GM18526 (cell line): ENCODE data around the gene C12orf50.
A peak's percentile ranks its signal among the peaks of the same experiment; 100 is the strongest.

ENCODE experiments used
- POLR2A ChIP-seq: IDR thresholded peaks from 3 replicates; pipeline ENCODE4 v1.6.1; 2011; ENCODE audit not compliant: insufficient read length; ENCODE audit errors: extremely low read depth

Gene C12orf50

GRCh38 chr12:88029093-88029665 is at the start of gene C12orf50:
Gene C12orf50 (minus strand): TSS chr12:88029401. CDS start chr12:88026962, 2,439 bp downstream.
- no peak for TF ChIP-seq POLR2A

- no peak for TF ChIP-seq POLR2A
Observed at GRCh38 chr12:88067301-88067700, 38.1 kb upstream of the C12orf50 start.

- no peak for TF ChIP-seq POLR2A
Observed at GRCh38 chr12:88063375-88063774, 34.2 kb upstream of the C12orf50 start.

GRCh38 chr12:88062474-88062873 is 33.3 kb upstream of the C12orf50 start:
- TF ChIP-seq POLR2A, result no peak

GRCh38 chr12:88058719-88059077 is 29.5 kb upstream of the C12orf50 start:
- no peak for TF ChIP-seq POLR2A

- TF ChIP-seq POLR2A, result no peak
Observed at GRCh38 chr12:88057994-88058718, 29.0 kb upstream of the C12orf50 start.

- TF ChIP-seq POLR2A, result no peak
Observed at GRCh38 chr12:88056571-88056970, 27.4 kb upstream of the C12orf50 start.

- TF ChIP-seq POLR2A, result no peak
Observed at GRCh38 chr12:88052686-88053085, 23.5 kb upstream of the C12orf50 start.

- TF ChIP-seq POLR2A, result no peak
Observed at GRCh38 chr12:88044035-88044434, 14.8 kb upstream of the C12orf50 start.

GRCh38 chr12:88037770-88038169 is 8.6 kb upstream of the C12orf50 start:
- TF ChIP-seq POLR2A, result no peak

GRCh38 chr12:88036353-88036965 is 7.3 kb upstream of the C12orf50 start:
- TF ChIP-seq POLR2A, result no peak

- TF ChIP-seq POLR2A, result no peak
Observed at GRCh38 chr12:88035907-88036289, 6.7 kb upstream of the C12orf50 start.

- peak; percentile 93 for TF ChIP-seq POLR2A
Observed at GRCh38 chr12:88035271-88035906, 6.2 kb upstream of the C12orf50 start.

- no peak for TF ChIP-seq POLR2A
Observed at GRCh38 chr12:88026196-88026595, 3.0 kb downstream of the C12orf50 start.

- no peak for TF ChIP-seq POLR2A
Observed at GRCh38 chr12:88017964-88018363, 11.2 kb downstream of the C12orf50 start.

- no peak for TF ChIP-seq POLR2A
Observed at GRCh38 chr12:88015825-88016224, 13.4 kb downstream of the C12orf50 start.
